ENCODE measurements around the gene ETFA.

DNA sequence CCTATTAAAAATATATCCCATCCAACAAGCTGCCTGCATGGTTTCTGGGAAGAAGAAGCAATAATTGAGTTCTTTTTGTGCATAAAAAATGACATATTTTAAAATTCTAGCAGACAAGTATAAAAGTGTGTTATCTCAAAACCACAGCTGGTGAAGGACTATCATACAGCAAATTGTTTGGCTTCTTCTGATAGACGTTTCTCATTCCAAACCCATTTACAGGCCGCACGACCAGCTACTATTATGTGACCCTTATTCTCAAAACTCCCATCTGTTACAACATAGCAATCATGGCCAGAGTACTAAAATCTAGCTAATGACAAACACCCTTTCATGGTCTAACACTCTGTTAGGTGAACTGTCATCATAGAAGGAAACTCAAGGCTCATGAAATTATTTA lies 21.7 kb downstream of the ETFA start:
- TF ChIP-seq ZNF670 (tag by site-specific recombination; IDR thresholded peaks at IDR 0.05; ENCODE audit: low read depth): no peak
- TF ChIP-seq, protein P1, sequence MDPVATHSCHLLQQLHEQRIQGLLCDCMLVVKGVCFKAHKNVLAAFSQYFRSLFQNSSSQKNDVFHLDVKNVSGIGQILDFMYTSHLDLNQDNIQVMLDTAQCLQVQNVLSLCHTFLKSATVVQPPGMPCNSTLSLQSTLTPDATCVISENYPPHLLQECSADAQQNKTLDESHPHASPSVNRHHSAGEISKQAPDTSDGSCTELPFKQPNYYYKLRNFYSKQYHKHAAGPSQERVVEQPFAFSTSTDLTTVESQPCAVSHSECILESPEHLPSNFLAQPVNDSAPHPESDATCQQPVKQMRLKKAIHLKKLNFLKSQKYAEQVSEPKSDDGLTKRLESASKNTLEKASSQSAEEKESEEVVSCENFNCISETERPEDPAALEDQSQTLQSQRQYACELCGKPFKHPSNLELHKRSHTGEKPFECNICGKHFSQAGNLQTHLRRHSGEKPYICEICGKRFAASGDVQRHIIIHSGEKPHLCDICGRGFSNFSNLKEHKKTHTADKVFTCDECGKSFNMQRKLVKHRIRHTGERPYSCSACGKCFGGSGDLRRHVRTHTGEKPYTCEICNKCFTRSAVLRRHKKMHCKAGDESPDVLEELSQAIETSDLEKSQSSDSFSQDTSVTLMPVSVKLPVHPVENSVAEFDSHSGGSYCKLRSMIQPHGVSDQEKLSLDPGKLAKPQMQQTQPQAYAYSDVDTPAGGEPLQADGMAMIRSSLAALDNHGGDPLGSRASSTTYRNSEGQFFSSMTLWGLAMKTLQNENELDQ (tag by site-specific recombination; IDR thresholded peaks at IDR 0.05; ENCODE audit: low read depth): no peak
- TF ChIP-seq ZNF274 (IDR thresholded peaks at IDR 0.05; ENCODE audit: low read length): no peak
- TF ChIP-seq ZNF274 (tag by site-specific recombination; IDR thresholded peaks at IDR 0.05; ENCODE audit: borderline replicate concordance): no peak
- TF ChIP-seq, protein P2, sequence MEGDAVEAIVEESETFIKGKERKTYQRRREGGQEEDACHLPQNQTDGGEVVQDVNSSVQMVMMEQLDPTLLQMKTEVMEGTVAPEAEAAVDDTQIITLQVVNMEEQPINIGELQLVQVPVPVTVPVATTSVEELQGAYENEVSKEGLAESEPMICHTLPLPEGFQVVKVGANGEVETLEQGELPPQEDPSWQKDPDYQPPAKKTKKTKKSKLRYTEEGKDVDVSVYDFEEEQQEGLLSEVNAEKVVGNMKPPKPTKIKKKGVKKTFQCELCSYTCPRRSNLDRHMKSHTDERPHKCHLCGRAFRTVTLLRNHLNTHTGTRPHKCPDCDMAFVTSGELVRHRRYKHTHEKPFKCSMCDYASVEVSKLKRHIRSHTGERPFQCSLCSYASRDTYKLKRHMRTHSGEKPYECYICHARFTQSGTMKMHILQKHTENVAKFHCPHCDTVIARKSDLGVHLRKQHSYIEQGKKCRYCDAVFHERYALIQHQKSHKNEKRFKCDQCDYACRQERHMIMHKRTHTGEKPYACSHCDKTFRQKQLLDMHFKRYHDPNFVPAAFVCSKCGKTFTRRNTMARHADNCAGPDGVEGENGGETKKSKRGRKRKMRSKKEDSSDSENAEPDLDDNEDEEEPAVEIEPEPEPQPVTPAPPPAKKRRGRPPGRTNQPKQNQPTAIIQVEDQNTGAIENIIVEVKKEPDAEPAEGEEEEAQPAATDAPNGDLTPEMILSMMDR (tag by site-specific recombination; IDR thresholded peaks at IDR 0.05): no peak
- no peak for TF ChIP-seq ZNF114 (tag by site-specific recombination; IDR thresholded peaks at IDR 0.05)
- TF ChIP-seq ZNF223 (tag by site-specific recombination; IDR thresholded peaks at IDR 0.05): no peak
- TF ChIP-seq SP2 (tag by site-specific recombination; IDR thresholded peaks at IDR 0.05): no peak

Measured in HEK293 (cell line).